GM19193 (cell line): ENCODE measurements around the gene PRDM16.

Source experiments
- POLR2A ChIP-seq: IDR thresholded peaks from 4 replicates; pipeline ENCODE4 v1.6.1; 2011; ENCODE audit not compliant: insufficient read depth, insufficient read length; ENCODE audit errors: extremely low read depth

Gene PRDM16

DNA sequence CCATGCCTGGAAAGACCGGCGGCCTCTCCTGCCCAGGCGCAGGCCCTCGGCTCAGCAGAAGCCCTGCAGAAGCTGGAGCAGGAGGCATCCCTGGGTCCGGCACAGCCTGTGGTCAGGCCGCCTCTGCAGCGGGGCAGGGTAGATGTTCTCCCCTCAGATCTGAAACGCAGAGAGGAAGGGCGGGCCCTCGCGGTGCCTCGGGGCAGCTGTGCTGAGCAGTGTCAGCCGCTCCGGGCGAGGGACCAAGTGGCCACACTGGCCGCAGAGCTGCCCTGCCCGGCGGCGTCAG is 210.1 kb downstream of the PRDM16 start:
- no peak for TF ChIP-seq POLR2A

DNA sequence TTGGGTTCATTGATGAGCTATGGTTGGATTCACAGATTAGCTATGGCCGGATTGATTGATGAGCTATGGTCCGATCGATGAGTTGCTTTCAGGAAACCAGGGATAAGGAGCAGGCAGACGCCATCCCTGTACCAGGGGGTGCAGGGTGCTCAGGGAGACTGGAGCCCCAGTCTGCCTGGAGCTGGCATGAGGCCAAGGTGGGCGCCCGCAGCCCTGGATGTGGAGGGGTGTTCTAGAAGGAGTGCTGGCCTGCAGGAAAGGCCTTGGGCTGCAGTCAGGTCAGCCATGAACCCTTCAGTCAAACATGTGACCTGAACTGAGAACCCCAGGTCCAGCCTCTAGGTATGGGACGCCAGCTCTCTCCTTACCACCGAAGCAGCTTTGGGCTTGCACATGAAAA is 212.7 kb downstream of the PRDM16 start:
- TF ChIP-seq POLR2A: no peak

DNA sequence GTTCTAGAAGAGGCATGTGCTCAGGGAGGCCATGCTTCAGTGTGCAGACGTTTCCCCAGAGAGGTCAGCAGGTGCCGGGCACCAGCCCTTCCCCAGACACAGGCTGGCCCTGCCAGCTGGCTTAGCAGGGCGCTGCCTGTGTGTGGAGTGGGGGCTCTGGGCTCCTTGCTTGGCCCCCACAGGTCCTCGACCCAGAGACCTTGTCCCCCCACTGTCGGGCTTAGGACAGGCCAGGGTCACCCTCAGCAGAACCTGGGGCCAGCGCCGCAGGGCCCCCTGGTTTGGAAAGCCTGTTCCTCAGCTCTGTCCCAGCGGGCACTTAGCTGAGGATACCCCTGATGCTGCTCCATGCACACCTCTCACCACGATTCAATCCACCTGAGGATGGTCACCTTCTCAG is 213.2 kb downstream of the PRDM16 start:
- TF ChIP-seq POLR2A: no peak

DNA sequence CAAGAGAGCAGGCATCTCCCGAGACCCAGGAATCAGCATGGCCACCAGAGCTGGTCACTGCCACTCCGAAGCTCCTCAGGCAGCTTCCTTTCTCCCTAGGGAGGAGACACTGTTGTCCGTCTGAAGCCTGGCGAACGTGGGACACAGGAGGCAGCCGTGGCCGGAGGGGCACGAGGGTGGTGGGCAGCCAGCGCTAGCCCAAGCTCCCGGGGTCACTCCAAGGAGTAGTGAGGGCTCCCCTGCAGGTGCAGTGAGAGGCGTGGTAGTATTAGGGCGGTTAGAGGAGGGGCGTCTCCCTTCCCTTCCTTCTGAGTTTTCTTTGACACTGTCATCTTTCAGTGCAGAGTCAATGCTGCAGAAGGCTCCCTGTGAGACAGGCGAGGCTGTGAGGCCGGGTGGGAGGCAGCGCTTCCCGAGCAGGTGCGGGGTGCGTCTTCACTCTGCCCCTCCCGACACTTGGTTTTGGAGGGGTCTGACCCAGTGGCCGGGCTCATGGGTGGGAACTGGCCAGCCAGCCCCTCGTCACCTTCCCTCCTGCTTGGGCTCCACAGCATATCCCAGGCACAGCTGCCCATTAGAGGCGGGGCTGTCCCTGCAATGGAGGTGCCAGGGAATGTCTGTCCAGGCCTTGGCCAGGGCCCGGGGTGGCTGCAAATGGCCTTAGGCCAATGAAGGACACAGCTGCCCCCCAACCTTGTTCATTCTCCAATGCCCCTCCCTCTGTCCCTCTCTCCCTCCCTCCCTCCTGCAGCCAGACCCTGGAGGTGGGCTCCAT is 213.8 kb downstream of the PRDM16 start:
- no peak for TF ChIP-seq POLR2A

DNA sequence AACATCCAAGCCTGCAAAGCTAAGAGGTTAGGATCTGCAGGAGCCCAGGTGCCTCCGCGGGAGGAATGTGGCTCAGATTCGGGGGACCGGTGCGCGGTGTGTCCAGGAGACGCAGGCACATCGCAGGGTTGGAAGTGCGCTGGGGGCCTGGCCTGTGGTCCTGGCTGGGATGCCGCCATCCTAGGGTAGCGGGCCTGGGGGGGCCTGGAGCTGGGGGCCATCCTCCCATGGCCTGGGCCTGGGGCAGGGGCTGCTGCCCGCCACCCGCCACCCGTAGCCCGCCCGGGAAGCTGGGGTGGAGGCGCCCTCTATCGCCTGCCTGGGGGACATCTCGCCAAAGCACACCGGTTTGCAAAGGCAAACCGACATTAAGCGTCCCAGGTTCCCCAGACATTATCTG is 214.8 kb downstream of the PRDM16 start:
- no peak for TF ChIP-seq POLR2A

DNA sequence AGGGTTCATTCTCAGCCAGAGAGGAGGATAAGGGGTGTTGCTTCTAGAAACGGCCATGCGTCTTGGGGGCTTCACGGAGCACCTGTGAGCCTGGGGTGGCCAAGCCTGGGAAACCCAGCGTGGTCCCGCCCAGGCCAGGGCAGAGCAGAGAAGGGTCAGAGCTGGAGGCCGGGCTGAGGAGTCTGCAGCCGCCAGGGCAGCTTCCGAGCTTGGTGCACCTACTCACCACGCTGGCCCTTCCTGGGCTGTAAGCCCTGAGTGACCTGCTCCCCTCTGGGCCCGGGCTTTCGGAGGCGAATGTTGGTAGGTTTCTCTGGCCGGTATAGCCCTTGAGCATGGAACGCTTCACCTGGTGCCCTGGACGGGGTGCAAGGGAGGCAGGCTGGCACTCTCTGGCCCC is 215.7 kb downstream of the PRDM16 start:
- TF ChIP-seq POLR2A: no peak

DNA sequence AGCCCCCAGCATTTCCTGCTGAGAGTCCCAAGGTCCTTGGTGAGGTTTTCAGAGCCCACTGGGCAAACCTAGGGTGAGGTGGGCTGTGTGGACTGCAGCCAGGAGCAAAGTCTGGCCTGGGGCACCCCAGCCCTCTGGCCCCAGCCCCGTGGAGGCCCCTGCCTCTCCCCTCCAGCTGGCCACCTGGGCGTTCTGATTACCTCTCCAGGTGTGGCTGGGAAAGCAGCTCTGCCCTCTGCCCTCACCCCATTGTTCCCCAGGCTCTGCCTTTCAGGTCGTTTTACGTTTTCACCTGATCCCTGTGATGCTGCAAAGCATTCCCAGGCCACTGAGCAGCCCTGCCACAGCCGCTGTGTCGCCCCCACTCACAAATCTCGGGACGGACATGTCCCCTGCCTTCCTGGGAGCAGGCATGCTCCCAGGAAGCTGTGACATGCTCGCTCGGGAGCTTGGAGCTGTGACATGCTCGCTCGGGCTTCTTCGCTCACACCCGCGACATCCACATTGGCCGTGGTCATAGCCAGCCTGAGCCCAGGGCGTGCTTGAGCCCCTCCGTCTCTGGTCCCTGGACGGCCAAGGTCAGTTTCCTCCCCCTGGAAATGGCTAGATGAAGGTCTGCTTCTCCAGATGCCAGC is 216.2 kb downstream of the PRDM16 start:
- TF ChIP-seq POLR2A: no peak

DNA sequence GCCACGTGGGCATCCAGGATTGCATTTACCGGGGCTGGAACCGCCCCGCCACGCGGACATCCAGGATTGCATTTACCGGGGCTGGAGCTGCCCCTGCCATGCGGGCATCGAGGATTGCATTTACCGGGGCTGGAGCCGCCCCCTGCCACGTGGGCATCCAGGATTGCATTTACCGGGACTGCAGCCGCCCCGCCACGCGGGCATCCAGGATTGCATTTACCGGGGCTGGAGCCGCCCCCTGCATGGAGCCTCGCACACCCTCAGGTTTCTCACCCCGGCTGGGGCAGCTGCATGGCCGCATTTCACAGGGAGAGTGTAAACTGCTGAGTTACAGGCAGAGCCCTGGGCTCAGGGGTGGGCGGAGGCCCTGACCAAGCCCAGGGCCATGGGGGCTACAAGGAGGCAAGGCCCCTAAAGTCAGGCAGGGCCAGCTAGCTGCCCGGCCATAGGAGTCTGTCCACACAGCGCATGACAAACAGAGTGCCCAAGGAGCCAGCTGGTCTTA is 218.7 kb downstream of the PRDM16 start:
- TF ChIP-seq POLR2A: no peak

DNA sequence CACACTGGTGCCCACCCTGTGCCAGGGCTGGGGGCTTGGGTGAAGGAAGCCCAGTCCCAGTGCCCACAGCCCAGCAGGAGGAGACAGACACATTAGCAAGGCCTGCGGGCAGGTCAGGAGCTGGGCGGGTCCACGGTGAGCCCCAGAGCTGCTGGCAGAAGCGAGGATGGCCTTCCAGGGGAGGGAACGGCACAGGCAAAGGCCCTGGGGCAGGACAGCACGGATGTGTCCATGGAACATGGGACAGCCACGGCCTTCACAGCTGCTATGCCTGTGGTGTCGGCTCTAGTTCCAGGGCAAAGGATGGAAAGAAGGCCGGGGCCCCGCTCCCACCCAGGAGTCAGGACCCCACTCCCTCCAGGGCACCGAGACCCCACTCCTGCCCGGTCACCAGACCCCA is 220.5 kb downstream of the PRDM16 start:
- no peak for TF ChIP-seq POLR2A

DNA sequence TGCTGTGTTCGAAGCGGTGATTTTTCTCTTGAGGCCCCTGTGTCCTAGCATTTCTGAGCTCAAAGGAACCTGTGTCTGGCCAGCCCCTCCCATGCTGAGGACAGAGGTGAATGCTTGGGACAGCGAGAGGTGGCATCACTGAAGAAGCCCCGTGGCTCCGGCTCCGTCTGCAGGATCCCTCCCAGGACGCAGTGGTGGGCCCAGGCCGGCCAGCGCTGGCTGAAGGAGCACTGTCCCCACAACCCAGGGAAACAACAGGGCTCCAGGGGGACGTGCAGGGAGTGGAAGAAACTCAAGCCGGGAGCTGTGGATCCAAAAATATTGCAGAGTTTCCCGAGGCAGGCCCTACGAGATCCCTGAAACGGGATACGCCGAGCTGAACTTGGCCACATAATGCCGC is 221.4 kb downstream of the PRDM16 start:
- TF ChIP-seq POLR2A: no peak

DNA sequence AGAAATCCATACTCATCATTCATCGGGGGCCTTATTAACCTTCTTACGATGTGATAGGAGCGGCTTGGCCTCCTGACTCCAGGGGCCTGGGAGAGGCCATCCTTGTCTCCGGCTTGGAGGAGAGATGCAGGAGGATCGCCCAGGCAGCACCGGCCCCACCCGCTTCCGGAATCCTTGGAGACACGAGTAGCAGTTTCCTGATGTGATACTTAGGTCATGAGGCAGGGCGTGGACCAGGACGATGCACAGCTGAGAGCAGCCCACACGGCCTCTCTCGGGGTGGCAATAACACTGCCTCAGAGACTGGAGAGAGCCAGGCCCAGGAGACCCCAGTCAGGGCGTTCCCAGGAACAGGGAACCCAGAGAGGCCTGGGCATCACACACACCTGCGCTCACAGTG is 221.9 kb downstream of the PRDM16 start:
- no peak for TF ChIP-seq POLR2A

DNA sequence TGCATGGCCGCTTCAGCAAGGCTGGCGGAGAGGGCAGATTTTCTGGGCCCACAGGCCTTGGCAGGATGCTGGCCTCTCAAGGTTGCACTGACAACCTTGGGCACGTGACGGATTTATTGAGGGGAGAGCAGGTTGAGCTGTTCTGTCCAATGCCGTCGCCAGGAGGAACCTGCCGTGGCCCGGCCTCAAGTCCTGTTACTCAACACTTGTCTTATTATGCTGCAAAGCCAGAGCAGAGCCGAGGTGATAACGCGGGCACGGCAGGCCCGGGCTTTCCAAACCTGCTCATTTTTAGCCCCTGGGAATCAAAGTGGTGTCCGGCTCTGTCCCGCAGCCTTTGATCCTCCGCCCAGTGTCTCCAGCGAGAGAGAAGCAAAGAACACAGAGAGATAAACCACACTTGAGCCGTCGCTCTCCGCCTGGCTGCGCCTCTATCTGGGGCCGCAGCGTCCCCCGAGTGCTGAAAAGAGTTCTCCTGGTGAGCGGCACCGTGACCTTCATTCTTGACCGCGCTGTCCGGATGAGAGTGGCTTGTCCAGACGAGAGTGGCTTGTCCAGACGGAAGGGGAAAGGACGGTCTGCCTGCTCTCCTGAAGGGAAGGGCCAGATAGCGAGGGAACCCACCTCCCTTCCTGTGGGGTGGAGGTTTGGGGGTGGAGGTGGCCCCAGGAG is 223.2 kb downstream of the PRDM16 start:
- TF ChIP-seq POLR2A: no peak

DNA sequence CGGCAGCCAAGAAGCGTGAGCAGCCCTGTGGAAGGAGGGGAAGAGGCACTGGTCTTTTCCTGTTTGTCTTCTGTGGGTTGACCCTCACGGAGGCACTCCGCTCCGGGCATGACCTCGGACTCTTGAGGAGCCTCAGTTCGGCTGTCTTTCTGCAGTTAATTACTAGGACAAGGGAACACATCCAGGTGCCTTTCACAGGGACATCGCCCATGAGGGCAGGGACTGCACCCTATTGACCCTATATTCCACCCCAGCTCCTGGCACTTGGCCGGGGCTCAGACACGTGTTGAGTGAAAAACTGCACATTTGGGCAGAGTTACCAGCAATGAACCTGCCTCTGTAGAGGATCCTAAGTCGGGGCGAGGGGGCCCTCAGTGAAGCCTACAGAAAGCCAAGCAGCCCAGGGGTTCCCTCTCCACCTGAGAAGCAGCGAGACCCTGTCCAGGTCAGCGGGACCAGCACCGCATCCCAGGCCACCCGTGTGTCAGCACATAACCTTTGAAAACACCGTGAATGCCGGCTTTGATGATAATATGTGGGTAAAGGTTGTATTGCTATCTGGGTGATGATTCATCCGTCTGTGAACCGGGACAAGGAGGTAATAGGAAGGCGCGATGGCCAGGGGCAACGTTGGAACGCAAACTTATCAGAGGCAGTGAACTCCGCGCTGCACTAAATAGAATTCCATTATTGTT is 224.0 kb downstream of the PRDM16 start:
- no peak for TF ChIP-seq POLR2A

DNA sequence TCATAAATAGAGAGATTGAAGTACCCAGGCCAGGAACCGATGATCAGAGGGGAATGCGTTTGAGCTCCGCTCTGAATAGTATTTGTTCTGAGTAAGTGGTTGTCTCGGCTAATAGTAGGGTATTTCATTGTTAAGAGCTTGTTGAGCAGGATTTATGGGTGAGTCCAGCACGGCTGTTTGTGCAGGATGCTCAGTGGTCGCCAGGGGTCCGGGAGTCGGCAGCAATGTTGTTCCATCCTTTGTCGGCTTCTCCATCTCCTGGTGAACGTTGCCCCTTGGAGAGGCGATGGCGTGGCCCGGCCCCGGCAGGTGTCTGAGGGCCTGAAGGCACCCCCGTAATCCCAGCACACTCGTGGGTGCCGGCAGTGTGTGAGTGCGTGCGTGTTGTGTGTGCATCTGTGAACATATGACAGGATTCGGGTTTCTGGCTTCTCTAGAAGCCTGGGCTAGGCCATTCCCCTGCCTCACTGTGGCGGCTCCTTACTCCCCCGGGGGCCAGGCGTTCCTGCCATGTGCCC is 224.6 kb downstream of the PRDM16 start:
- no peak for TF ChIP-seq POLR2A

DNA sequence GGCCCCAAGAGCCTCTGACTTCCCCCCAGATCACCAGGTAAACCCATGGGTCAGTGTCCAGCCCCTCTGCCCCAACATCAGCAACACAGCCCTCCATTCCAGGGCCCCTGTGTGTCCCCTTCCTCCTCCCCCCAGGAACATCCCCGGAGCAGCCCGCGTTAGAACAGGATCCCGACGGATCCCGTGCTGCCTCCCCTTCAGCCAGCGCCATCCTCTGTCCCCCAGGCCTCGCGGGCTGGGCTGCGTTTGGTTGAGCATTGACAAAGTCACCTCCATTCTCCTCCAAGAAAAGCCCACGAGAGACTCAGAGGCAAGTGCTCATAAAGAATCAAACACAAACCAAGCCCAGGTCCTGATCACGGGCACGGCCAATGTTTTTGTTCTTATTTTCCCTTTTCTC is 225.4 kb downstream of the PRDM16 start:
- TF ChIP-seq POLR2A: no peak

DNA sequence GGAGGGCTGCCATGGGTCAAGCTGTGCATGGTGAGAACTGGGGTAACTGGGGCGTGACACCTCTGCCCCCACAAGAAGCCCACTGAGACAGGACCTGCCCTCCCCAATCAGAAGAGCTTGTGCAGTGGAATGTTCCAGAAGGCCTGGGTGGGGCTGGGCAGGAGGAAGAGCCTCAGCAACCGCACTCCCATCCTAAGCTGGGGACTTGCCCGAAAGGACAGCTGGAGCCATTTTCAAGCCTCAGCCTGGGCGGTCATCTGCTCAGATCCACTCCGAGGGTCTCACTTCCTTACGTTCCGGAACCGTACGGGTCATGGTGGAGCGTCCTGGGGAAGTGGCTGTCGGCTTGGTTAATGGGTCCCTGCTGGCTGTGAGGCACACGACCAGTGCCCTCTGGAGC is 226.8 kb downstream of the PRDM16 start:
- no peak for TF ChIP-seq POLR2A

DNA sequence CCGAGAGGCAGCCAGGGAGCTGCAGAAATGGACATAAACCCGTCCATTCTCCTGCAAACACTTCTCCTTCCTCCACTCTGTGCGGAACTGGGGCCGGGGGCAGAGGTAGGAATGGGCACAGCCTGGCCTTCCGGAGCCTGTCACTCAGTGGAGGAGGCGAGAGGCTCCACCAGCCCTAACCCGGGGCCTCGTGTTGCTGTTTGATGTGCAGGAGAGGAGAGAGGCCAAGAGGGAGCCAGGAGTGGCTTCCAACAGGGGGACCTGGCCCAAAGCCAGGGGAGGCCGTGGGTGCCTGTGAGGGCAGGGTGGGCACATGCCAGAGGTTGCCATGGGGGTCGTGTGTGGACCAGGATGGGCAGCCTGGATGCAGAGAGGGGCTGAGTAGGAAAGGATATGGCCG is 227.3 kb downstream of the PRDM16 start:
- TF ChIP-seq POLR2A: no peak
